Activated T-helper 2 cell treated with anti-CD3 and anti-CD28 coated beads, Interferon-gamma antibody, Interleukin-2, Interleukin-4, amounts not matched to agents 10 μg/mL and 5 μg/mL and 100 μg/mL, durations not matched to agents 14 hours and 24 hours and 36 hours (primary cell): ENCODE measurements around the gene MYO9B. TPM values are rescaled to one million over a fixed set of nuclear protein-coding genes. Genes with fewer than 3 reads are reported as not detected.
"Not testable (repeated sequence)": the region's sequence is repeated elsewhere in the genome, so short reads cannot be mapped to it uniquely, and the experiment has no call there.

Experiments used
- DNase-seq: peaks from one replicate; pipeline ENCODE4 v3.0.0; 2021; ENCODE audit warnings: low spot score
- H3K27ac Mint-ChIP-seq: one replicate; pipeline ENCODE4 v1.8.0; 2021; ENCODE audit warnings: mixed read lengths
- H3K27me3 Mint-ChIP-seq: one replicate; pipeline ENCODE4 v1.8.0; 2021; ENCODE audit warnings: low read depth, mixed read lengths
- H3K36me3 Mint-ChIP-seq: one replicate; pipeline ENCODE4 v1.8.0; 2021; ENCODE audit warnings: low read depth, mixed read lengths
- H3K4me1 Mint-ChIP-seq: one replicate; pipeline ENCODE4 v1.8.0; 2021; ENCODE audit warnings: low read depth, mixed read lengths
- H3K4me3 Mint-ChIP-seq: one replicate; pipeline ENCODE4 v1.8.0; 2021; ENCODE audit warnings: low read depth, mild to moderate bottlenecking, moderate library complexity, mixed read lengths
- H3K9me3 Mint-ChIP-seq: one replicate; pipeline ENCODE4 v1.8.0; 2021; ENCODE audit warnings: mixed read lengths
- intact Hi-C: fragments of 100-400 bp; cut with micrococcal nuclease; formaldehyde crosslinking; loops from one replicate; pipeline ENCODE4 v1.15.1; 2023
- total RNA-seq: library from RNA; stranded (reverse); gene quantifications from 2 replicates; pipeline ENCODE4 v1.2.3, GENCODE V29; 2022

MYO9B gene
- total RNA-seq, 1 donor from 2014 or later, result 143 TPM

- Mint-ChIP-seq H3K36me3 (peaks cover 43% of the 10 kb centered on the region), H3K27me3 (no peaks in the 10 kb centered on the region), H3K27ac (no peak overlapping the region), H3K4me3 (no peak overlapping the region), H3K4me1 (peaks cover 34% of the 10 kb centered on the region), H3K9me3 (no peaks in the 10 kb centered on the region)
- intact Hi-C loops, result no loop called here
- no peak for DNase-seq
Observed at GRCh38 chr19:17081672-17082630, 6.4 kb downstream of the MYO9B start.

GRCh38 chr19:17086120-17086519 is 10.5 kb downstream of the MYO9B start:
- H3K27ac Mint-ChIP-seq, result no peak overlapping the region
- H3K27me3 Mint-ChIP-seq, result no peaks in the 10 kb centered on the region
- intact Hi-C loops, result no loop called here
- no peak for DNase-seq
- H3K36me3 Mint-ChIP-seq, result peaks cover 45% of the 10 kb centered on the region
- no peak overlapping the region for H3K4me3 Mint-ChIP-seq
- no peaks in the 10 kb centered on the region for H3K9me3 Mint-ChIP-seq
- H3K4me1 Mint-ChIP-seq, result peaks cover 23% of the 10 kb centered on the region

- H3K9me3 Mint-ChIP-seq, result no peaks in the 10 kb centered on the region
- peaks cover 23% of the 10 kb centered on the region for H3K4me1 Mint-ChIP-seq
Observed at GRCh38 chr19:17086834-17087233, 11.3 kb downstream of the MYO9B start.

GRCh38 chr19:17088552-17088951 is 13.0 kb downstream of the MYO9B start:
- Mint-ChIP-seq H3K27ac (no peak overlapping the region), H3K27me3 (no peaks in the 10 kb centered on the region)

More at GRCh38 chr19:17086834-17087233, 11.3 kb downstream of the MYO9B start:
- Mint-ChIP-seq H3K27me3 (no peaks in the 10 kb centered on the region), H3K36me3 (peaks cover 41% of the 10 kb centered on the region), H3K27ac (no peak overlapping the region), H3K4me3 (no peak overlapping the region)
- no peak for DNase-seq
- intact Hi-C loops, result no loop called here

GRCh38 chr19:17090583-17090982 is 15.0 kb downstream of the MYO9B start:
- Mint-ChIP-seq H3K4me1 (peaks cover 17% of the 10 kb centered on the region), H3K27ac (peak overlapping the region; percentile 76), H3K27me3 (no peaks in the 10 kb centered on the region), H3K4me3 (no peak overlapping the region), H3K36me3 (peaks cover 35% of the 10 kb centered on the region), H3K9me3 (no peaks in the 10 kb centered on the region)
- no peak for DNase-seq
- intact Hi-C loops, result no loop called here

More at GRCh38 chr19:17088552-17088951, 13.0 kb downstream of the MYO9B start:
- peaks cover 35% of the 10 kb centered on the region for H3K36me3 Mint-ChIP-seq
- peaks cover 21% of the 10 kb centered on the region for H3K4me1 Mint-ChIP-seq
- intact Hi-C loops, result no loop called here
- no peak for DNase-seq
- H3K9me3 Mint-ChIP-seq, result no peaks in the 10 kb centered on the region
- no peak overlapping the region for H3K4me3 Mint-ChIP-seq

GRCh38 chr19:17091758-17092333 is 16.3 kb downstream of the MYO9B start:
- intact Hi-C loops, result no loop called here
- Mint-ChIP-seq H3K4me1 (peaks cover 17% of the 10 kb centered on the region), H3K4me3 (no peak overlapping the region), H3K27me3 (no peaks in the 10 kb centered on the region), H3K9me3 (no peaks in the 10 kb centered on the region), H3K27ac (no peak overlapping the region), H3K36me3 (peaks cover 25% of the 10 kb centered on the region)
- DNase-seq, result no peak

- Mint-ChIP-seq H3K4me3 (no peak overlapping the region), H3K9me3 (no peaks in the 10 kb centered on the region), H3K4me1 (peaks cover 20% of the 10 kb centered on the region), H3K27me3 (no peaks in the 10 kb centered on the region), H3K36me3 (peaks cover 18% of the 10 kb centered on the region), H3K27ac (no peak overlapping the region)
- intact Hi-C loops, result no loop called here
- DNase-seq, result no peak
Observed at GRCh38 chr19:17092696-17093095, 17.1 kb downstream of the MYO9B start.

GRCh38 chr19:17094694-17095093 is 19.1 kb downstream of the MYO9B start:
- intact Hi-C loops, H3K4me3 Mint-ChIP-seq, H3K9me3 Mint-ChIP-seq, H3K27ac Mint-ChIP-seq, H3K27me3 Mint-ChIP-seq, DNase-seq: not testable (repeated sequence)
- Mint-ChIP-seq H3K36me3 (peaks cover 21% of the 10 kb centered on the region), H3K4me1 (peaks cover 15% of the 10 kb centered on the region)

GRCh38 chr19:17095141-17095919 is 19.8 kb downstream of the MYO9B start:
- Mint-ChIP-seq H3K27me3 (no peaks in the 10 kb centered on the region), H3K9me3 (no peaks in the 10 kb centered on the region), H3K36me3 (peaks cover 20% of the 10 kb centered on the region), H3K4me3 (no peak overlapping the region), H3K4me1 (peaks cover 11% of the 10 kb centered on the region), H3K27ac (no peak overlapping the region)
- intact Hi-C loops, result no loop called here
- no peak for DNase-seq

GRCh38 chr19:17097593-17098126 is 22.1 kb downstream of the MYO9B start:
- no peak overlapping the region for H3K27ac Mint-ChIP-seq

GRCh38 chr19:17098326-17098725 is 22.7 kb downstream of the MYO9B start:
- no peak for DNase-seq
- H3K4me3 Mint-ChIP-seq, result no peak overlapping the region
- peaks cover 41% of the 10 kb centered on the region for H3K36me3 Mint-ChIP-seq
- H3K4me1 Mint-ChIP-seq, result peaks cover 5% of the 10 kb centered on the region
- H3K27ac Mint-ChIP-seq, result no peak overlapping the region
- intact Hi-C loops, result no loop called here
- H3K9me3 Mint-ChIP-seq, result no peaks in the 10 kb centered on the region
- H3K27me3 Mint-ChIP-seq, result no peaks in the 10 kb centered on the region

More at GRCh38 chr19:17097593-17098126, 22.1 kb downstream of the MYO9B start:
- intact Hi-C loops, result no loop called here
- H3K27me3 Mint-ChIP-seq, result no peaks in the 10 kb centered on the region
- peaks cover 36% of the 10 kb centered on the region for H3K36me3 Mint-ChIP-seq
- H3K4me3 Mint-ChIP-seq, result no peak overlapping the region
- no peaks in the 10 kb centered on the region for H3K9me3 Mint-ChIP-seq
- H3K4me1 Mint-ChIP-seq, result peaks cover 5% of the 10 kb centered on the region
- no peak for DNase-seq
